ENCODE measurements around the gene CTBP2.
A peak's percentile ranks its signal among the peaks of the same experiment; 100 is the strongest.
"Not testable (repeated sequence)": the region's sequence is repeated elsewhere in the genome, so short reads cannot be mapped to it uniquely, and the experiment has no call there.

The CTBP2 gene

GRCh38 chr10:125169915-125170314, 9.6 kb upstream of the CTBP2 start:
- H3K27ac ChIP-seq, result no peak overlapping the region
- no peak for TF ChIP-seq Cebpa-rat (IDR thresholded peaks at IDR 0.05)

GRCh38 chr10:125169279-125169678, 8.9 kb upstream of the CTBP2 start:
- no peak overlapping the region for H3K4me2 ChIP-seq
- H4K20me1 ChIP-seq, result no peaks in the 10 kb centered on the region
- H3K27me3 ChIP-seq, result no peaks in the 10 kb centered on the region
- H3K9ac ChIP-seq, result no peak overlapping the region
- H3K27ac ChIP-seq, result no peak overlapping the region
- peaks cover 10% of the 10 kb centered on the region for H3K4me1 ChIP-seq
- H3K36me3 ChIP-seq, result no peaks in the 10 kb centered on the region
- H3K4me3 ChIP-seq, result no peak overlapping the region
- no peak for TF ChIP-seq Cebpa-rat (IDR thresholded peaks at IDR 0.05)
- H3K9me3 ChIP-seq, result no peaks in the 10 kb centered on the region

More at GRCh38 chr10:125169915-125170314, 9.6 kb upstream of the CTBP2 start:
- H3K4me1 ChIP-seq, result peaks cover 8% of the 10 kb centered on the region; the same call in 1 of the 2 replicates
- no peaks in the 10 kb centered on the region for H3K9me3 ChIP-seq
- H4K20me1 ChIP-seq, result no peaks in the 10 kb centered on the region
- no peaks in the 10 kb centered on the region; the same call in 1 of the 2 replicates for H3K27me3 ChIP-seq
- H3K9ac ChIP-seq, result no peak overlapping the region
- no peaks in the 10 kb centered on the region for H3K36me3 ChIP-seq
- no peak overlapping the region for H3K4me2 ChIP-seq
- no peak overlapping the region for H3K4me3 ChIP-seq

DNA sequence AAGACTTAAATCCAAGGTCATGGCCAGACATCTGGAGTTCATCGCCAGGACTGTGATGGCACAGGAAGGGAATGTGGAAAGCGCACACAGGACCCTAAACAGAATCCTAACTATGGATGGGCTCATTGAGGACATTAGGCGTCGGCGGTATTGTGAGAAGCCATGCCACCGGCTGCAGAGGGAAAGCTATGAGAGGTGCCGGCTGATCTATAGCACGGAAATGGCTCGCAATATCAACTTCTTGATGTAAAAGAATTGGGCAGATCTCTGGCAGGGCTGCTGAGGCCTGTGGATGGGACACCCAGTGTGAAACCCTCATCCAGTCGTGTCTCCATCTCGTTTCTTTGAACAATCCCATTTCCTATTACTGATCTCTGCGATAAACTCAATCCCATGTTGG, 6.3 kb upstream of the CTBP2 start:
- peaks cover 28% of the 10 kb centered on the region for H3K4me1 ChIP-seq
- H3K9ac ChIP-seq, result no peak overlapping the region
- no peak for TF ChIP-seq Cebpa-rat (IDR thresholded peaks at IDR 0.05)
- H4K20me1 ChIP-seq, result no peaks in the 10 kb centered on the region
- H3K4me3 ChIP-seq, result no peak overlapping the region
- no peak overlapping the region for H3K4me2 ChIP-seq
- H3K9me3 ChIP-seq, result no peaks in the 10 kb centered on the region
- H3K27me3 ChIP-seq, result no peaks in the 10 kb centered on the region
- H3K27ac ChIP-seq, result no peak overlapping the region
- no peaks in the 10 kb centered on the region for H3K36me3 ChIP-seq

DNA sequence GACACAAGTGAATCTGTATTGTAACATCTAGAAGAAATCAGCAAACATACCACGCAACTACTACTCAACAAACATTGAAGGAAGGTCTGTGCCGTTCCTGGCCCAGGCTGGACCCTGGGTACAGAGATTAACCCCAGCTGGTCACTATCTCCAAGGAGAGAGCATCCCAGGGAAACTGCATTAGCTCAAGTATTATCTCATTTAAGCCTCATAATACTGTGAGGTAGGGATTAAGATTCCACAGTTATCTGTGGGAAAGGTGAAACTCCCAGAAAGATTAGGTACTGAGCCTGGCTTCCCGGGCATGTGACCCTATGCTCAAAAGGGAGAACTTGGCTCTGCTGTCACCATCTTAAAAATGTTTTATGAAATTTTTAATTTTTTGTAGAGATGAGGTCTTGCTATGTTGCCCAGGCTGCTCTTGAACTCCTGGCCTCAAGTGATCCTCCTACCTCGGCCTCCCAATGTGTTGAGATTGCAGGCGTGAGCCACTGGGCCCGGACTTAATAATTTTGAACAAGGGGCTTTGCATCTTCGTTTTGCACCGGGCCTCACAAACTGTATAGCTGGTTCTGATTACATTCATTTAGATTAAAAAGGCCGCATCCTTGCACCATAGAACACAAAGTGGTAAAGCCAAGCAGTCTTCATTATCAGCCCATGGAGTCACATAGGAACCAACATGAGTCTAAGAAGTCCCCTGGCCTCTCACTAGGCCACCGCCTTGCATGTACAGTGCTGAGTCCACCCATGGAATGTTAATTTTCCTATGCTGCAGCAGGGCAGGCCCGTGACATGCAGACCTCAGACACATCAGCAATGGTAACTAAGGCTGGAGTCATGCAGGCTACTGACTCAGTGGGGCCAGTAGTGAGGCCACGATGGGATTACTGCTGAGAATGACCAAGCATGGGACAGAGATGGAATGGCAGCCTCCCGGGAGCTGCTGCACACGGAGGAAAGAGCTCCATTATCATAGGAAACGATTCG, 5.5 kb upstream of the CTBP2 start:
- Histone ChIP-seq H3K9ac (no peak overlapping the region), H3K27ac (no peak overlapping the region), H3K4me3 (no peak overlapping the region), H3K4me1 (peaks cover 29% of the 10 kb centered on the region), H3K36me3 (no peaks in the 10 kb centered on the region), H3K9me3 (no peaks in the 10 kb centered on the region), H3K4me2 (no peak overlapping the region), H4K20me1 (no peaks in the 10 kb centered on the region), H3K27me3 (no peaks in the 10 kb centered on the region)
- TF ChIP-seq Cebpa-rat (IDR thresholded peaks at IDR 0.05), result no peak

- Histone ChIP-seq H3K27me3 (no peaks in the 10 kb centered on the region), H3K4me3 (no peak overlapping the region), H3K9ac (no peak overlapping the region), H3K27ac (no peak overlapping the region), H3K36me3 (no peaks in the 10 kb centered on the region), H3K4me2 (peak overlapping the region; percentile 48), H4K20me1 (no peaks in the 10 kb centered on the region), H3K9me3 (no peaks in the 10 kb centered on the region), H3K4me1 (peaks cover 29% of the 10 kb centered on the region)
- TF ChIP-seq Cebpa-rat (IDR thresholded peaks at IDR 0.05), result no peak
These were observed 4.1 kb upstream of the CTBP2 start for GRCh38 chr10:125164421-125164820.

DNA sequence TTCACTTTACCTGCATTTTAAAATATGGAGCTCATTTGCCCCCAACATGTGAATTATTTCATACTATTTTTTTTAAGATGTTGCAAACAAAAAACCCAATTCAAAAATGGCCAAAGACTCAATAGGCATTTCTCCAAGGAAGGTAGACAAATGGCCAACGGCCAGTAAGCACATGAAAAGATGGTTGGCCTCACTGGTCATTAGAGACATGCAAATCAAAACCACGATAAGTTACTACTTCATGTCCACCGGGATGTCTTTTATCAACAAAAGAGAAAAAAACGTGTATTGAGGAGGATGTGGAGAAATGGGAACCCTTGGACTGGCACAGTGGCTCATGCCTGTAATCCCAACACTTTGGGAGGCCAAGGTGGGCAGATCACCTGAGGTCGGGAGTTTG, 3.4 kb upstream of the CTBP2 start:
- Histone ChIP-seq H3K4me3 (no peak overlapping the region), H3K4me1 (peaks cover 29% of the 10 kb centered on the region), H3K27me3 (no peaks in the 10 kb centered on the region), H3K27ac (no peak overlapping the region), H3K9ac (no peak overlapping the region), H3K9me3 (no peaks in the 10 kb centered on the region), H3K36me3 (no peaks in the 10 kb centered on the region), H3K4me2 (peak overlapping the region; percentile 48), H4K20me1 (no peaks in the 10 kb centered on the region)
- no peak for TF ChIP-seq Cebpa-rat (IDR thresholded peaks at IDR 0.05)

DNA sequence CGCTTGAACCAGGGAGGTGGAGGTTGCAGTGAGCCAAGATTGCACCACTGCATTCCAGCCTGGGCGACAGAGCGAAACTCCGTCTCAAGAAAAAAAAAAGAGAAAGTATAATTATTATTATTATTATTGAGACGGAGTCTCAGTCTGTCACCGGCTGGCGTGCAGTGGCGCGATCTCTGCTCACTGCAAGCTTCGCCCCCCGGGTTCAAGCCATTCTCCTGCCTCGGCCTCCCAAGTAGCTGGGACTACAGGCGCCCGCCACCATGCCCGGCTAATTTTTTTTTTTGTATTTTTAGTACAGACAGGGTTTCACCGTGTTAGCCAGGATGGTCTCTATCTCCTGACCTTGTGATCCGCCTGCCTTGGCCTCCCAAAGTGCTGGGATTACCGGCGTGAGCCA, 2.9 kb upstream of the CTBP2 start:
- H3K27ac ChIP-seq, H3K4me2 ChIP-seq, H3K9me3 ChIP-seq, H3K27me3 ChIP-seq, H3K4me3 ChIP-seq, H3K36me3 ChIP-seq, H3K9ac ChIP-seq, H4K20me1 ChIP-seq: not testable (repeated sequence)
- H3K4me1 ChIP-seq, result peaks cover 27% of the 10 kb centered on the region

DNA sequence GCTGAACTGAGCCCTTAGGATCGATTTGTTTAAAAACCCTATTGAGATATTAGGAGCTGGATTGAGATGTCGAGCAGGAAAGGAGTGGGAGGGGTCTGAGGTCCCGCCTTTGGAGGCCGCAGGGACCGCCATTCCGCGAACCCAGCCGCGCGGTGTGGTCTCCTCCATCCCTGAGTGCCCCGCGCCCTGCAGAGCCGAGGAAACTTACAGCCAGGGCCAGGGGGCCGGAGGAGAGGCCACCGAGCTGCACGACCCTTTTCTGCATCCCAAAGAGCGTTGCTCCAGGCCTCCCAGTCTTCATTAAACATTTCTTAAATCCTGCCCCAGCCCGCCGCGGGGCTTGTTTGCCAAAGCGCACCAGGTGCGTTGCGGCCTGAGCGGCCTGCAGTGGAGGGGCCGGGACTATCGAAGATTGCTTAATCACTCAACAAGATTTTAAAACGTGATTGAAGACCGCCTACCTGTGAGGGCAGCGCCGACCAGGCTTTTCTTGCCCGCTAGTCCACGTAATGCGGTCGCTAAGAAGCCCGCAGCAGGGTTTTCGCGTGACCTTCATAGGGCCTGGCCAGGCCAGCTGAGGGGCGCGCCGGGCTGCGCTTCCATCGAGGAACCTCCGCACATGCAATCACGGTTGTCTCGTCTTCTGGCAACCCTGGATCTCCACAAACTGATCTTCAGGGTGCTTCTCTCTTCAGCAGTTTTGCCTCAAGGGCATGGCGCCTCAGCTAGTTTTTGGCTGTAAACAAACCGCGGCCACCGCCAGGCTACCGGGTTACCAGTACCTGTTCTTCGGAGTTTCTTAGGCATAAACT, 2.0 kb upstream of the CTBP2 start:
- Histone ChIP-seq H3K36me3 (no peaks in the 10 kb centered on the region), H3K4me3 (peak overlapping the region; percentile 84), H3K27ac (peak overlapping the region; percentile 90), H3K9ac (peak overlapping the region; percentile 85), H3K4me1 (peaks cover 30% of the 10 kb centered on the region), H4K20me1 (peaks cover 14% of the 10 kb centered on the region), H3K9me3 (no peaks in the 10 kb centered on the region), H3K27me3 (no peaks in the 10 kb centered on the region), H3K4me2 (peak overlapping the region; percentile 96)
- no peak for TF ChIP-seq Cebpa-rat (IDR thresholded peaks at IDR 0.05)

- H3K27ac ChIP-seq, result peak overlapping the region; percentile 90
- H3K9ac ChIP-seq, result peak overlapping the region; percentile 85
- H3K36me3 ChIP-seq, result no peaks in the 10 kb centered on the region
- peaks cover 36% of the 10 kb centered on the region for H3K4me1 ChIP-seq
- peaks cover 20% of the 10 kb centered on the region for H4K20me1 ChIP-seq
- H3K4me3 ChIP-seq, result peak overlapping the region; percentile 84
- no peaks in the 10 kb centered on the region for H3K27me3 ChIP-seq
- H3K9me3 ChIP-seq, result no peaks in the 10 kb centered on the region
- TF ChIP-seq Cebpa-rat (IDR thresholded peaks at IDR 0.05), result no peak
- H3K4me2 ChIP-seq, result peak overlapping the region; percentile 96
These were observed 1.4 kb upstream of the CTBP2 start for GRCh38 chr10:125161707-125162119.

Measured in BLaER1 (cell line).